ENCODE data around the gene KCNAB3. TPM values are rescaled to one million over a fixed set of nuclear protein-coding genes. Genes with fewer than 3 reads are reported as not detected.

Gene KCNAB3
- polyA plus RNA-seq, result 0.58 TPM in 1 of 2 replicates, not detected in the other

DNA sequence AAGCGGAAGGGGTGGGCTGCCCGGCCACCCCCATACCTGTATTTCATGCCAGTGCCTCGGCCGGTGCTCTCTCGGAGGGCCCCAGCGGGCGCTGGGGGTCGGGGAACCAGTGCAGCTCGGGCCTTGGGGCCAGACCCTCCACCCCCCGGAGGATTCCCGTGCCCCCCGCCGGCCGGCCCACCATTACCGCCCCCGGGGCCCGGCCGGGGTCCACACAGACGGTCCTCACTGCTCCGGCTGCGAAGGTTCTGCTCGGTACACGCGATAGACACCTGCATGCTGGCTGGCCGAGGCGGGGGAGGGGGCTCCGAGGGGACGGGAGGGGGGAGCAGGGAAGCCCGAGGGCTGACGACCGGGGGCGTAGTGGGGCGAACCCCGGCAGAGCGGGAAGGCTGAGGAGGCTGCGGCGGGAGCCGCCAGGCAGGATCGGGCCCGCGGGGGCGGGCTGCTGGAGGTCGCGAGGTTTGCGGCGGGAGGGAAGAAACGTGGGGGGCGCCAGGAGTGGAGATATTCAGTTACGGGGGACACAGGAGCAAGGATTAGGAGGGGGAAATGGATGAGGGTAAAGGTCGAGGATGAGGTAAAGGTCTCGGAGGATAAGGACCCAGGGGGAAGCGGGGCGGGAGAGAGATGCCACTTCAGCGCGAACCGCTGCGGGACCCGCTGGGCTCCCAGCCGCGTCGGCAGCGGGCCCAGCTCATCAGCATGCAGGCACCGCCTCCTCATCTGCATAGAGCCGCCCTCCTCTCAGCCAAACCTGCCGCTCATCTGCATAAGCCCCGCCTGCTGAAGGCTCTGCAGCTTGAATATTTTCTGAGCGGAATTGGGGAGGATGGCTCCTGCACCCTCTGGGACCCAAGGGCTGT is at the start of gene KCNAB3:
Gene KCNAB3, minus strand, starts transcription at position 699 of the 866 bp plus-strand sequence. Its CDS starts 421 bp downstream, at position 278.

GRCh38 chr17:7931709-7932482 is 2.2 kb upstream of the KCNAB3 start, which contains the start of the genes CNTROB and TRAPPC1:
CNTROB (plus strand) TSS chr17:7932206; CDS start chr17:7933080, 874 bp downstream.
TRAPPC1 (minus strand) TSS chr17:7931946; CDS start chr17:7931829, 117 bp downstream.

GRCh38 chr17:7915611-7916384 is 13.9 kb downstream of the KCNAB3 start, which contains the start of gene RNF227:
RNF227 (minus strand) TSS chr17:7916289; CDS start chr17:7916195, 94 bp downstream.

DNA sequence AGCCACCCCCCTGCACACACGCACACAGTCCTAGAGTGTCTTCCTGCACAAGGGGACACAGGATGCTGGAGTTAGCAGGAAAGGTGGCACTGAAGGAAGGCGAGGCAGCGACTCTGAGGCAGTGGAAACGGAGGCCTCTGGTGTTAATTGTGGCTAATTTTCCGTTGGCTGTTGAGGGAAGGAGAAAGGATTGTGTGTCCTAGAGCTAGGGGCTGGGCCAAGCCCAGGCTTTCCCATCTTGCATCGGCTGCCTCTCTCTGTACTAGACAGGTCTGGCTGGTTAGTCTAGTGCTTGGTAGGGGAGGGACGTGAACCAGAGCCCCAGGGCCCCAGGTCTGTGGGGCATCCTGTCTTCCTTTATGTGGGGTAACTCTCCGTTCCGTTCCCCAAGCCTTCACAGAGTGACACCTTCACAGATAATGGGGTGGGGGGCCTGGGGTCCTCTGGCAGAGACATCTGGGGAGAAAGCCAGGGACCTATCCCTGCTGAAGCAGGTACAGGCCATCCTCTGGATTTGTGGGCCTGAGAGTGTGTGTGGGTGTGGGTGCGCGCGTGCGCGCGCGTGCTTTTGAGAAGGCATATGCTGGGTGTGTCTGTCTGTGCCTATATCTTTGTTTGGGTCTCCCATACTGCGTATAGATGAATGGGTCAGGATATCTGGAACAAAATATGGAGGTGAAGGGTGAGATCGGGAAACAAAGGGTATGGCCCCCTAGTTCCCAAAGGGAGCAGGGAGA is 41.3 kb downstream of the KCNAB3 start, which contains the start of gene CHD3:
Gene CHD3, plus strand, starts transcription at position 606 of the 737 bp plus-strand sequence. CDS start 212 bp downstream, outside the sequence.

Other genes starting within 250 kb of the KCNAB3 start
- 3.0 and 3.7 TPM in 2 replicates for gene TP53, start 242.4 kb downstream of the KCNAB3 start, polyA plus RNA-seq
- 1.1 and 1.4 TPM in 2 replicates for gene WRAP53, start 241.4 kb downstream of the KCNAB3 start, polyA plus RNA-seq
- gene EFNB3, start 224.7 kb downstream of the KCNAB3 start, polyA plus RNA-seq, result 2.8 TPM in 1 of 2 replicates, not detected in the other
- gene DNAH2, start 212.1 kb downstream of the KCNAB3 start, polyA plus RNA-seq, result 0.16 TPM in 1 of 2 replicates, not detected in the other
- 0.12 and 0.13 TPM in 2 replicates for gene KDM6B, start 95.6 kb downstream of the KCNAB3 start, polyA plus RNA-seq
- gene TMEM88, start 74.8 kb downstream of the KCNAB3 start, polyA plus RNA-seq, result 0.30 TPM in 1 of 2 replicates, not detected in the other
- gene NAA38, start 72.3 kb downstream of the KCNAB3 start, polyA plus RNA-seq, result 349 and 437 TPM in 2 replicates
- gene CYB5D1, start 71.9 kb downstream of the KCNAB3 start, polyA plus RNA-seq, result 3.8 and 6.4 TPM in 2 replicates
- 4.2 and 5.0 TPM in 2 replicates for gene CHD3, start 41.1 kb downstream of the KCNAB3 start, polyA plus RNA-seq
- gene RNF227, start 13.6 kb downstream of the KCNAB3 start, polyA plus RNA-seq, result 0.75 and 0.94 TPM in 2 replicates
- gene TRAPPC1, start 2.1 kb upstream of the KCNAB3 start, polyA plus RNA-seq, result 321 and 349 TPM in 2 replicates
- gene CNTROB, start 2.4 kb upstream of the KCNAB3 start, polyA plus RNA-seq, result 0.53 and 3.7 TPM in 2 replicates
- gene GUCY2D, start 72.8 kb upstream of the KCNAB3 start, polyA plus RNA-seq, result not detected in 2 replicates
- gene ALOX15B, start 109.2 kb upstream of the KCNAB3 start, polyA plus RNA-seq, result not detected in 2 replicates
- gene ALOX12B, start 157.9 kb upstream of the KCNAB3 start, polyA plus RNA-seq, result 1.2 TPM in 1 of 2 replicates, not detected in the other
- gene ALOXE3, start 188.7 kb upstream of the KCNAB3 start, polyA plus RNA-seq, result not detected in 2 replicates
- not detected in 2 replicates for gene HES7, start 194.2 kb upstream of the KCNAB3 start, polyA plus RNA-seq
- 0.32 and 0.97 TPM in 2 replicates for gene PER1, start 222.5 kb upstream of the KCNAB3 start, polyA plus RNA-seq
- 221 and 250 TPM in 2 replicates for gene VAMP2, start 233.1 kb upstream of the KCNAB3 start, polyA plus RNA-seq
- gene TMEM107, start 246.5 kb upstream of the KCNAB3 start, polyA plus RNA-seq, result 3.1 and 12.4 TPM in 2 replicates

Measured in Purkinje cell (primary cell).